GM12878 (cell line): ENCODE data around the gene PRKN. TPM values are rescaled to one million over a fixed set of nuclear protein-coding genes. Genes with fewer than 3 reads are reported as not detected.

ENCODE experiments used
- ATAC-seq: fragments of 200-7000 bp; cut with Tn5 transposase; 3 replicates; pipeline ENCODE4 v1.9.1; 2020; ENCODE audit warnings: mild to moderate bottlenecking, moderate library complexity
- BruUV-seq: library from RNA; stranded (reverse); fragments of 400-500 nt; replicated peaks from 2 replicates; lab custom pipeline; 2021; lab: Mats Ljungman, UMichigan
- CTCF ChIA-PET: fragments of 300-600 bp; sonication (Branson Sonifier 250); formaldehyde crosslinking; extraction: SDS; loops from one replicate; lab custom pipeline; 2021; ENCODE audit warnings: inconsistent platforms; lab: Yijun Ruan, JAX
- POLR2A ChIA-PET: fragments of 350-600 bp; formaldehyde crosslinking; extraction: SDS; loops from one replicate; lab custom pipeline; 2021; ENCODE audit warnings: inconsistent platforms; lab: Charles Lee
- RAD21 ChIA-PET: fragments of 300-600 bp; sonication (Branson Sonifier 250); formaldehyde crosslinking; loops from one replicate; lab custom pipeline; 2023; ENCODE audit warnings: antibody characterized with exemption; ENCODE audit not compliant: unreplicated experiment; lab: Charles Lee
- SMC1A ChIA-PET: fragments of 300-600 bp; sonication (Branson Sonifier 250); formaldehyde crosslinking; loops from one replicate; lab custom pipeline; 2023; ENCODE audit not compliant: unreplicated experiment, uncharacterized antibody; lab: Charles Lee
- DNase-seq: peaks from one replicate; pipeline ENCODE4 v3.0.0-alpha.2; 2011; ENCODE audit warnings: low read depth, low spot score
- FAIRE-seq: peaks from 3 replicates; lab custom pipeline; 2011; peaks lifted over from hg19 to GRCh38; lab: Jason Lieb, UNC
- H2AFZ ChIP-seq: 2 replicates; pipeline ENCODE4 v1.6.0; 2011; ENCODE audit warnings: low read depth, low read length, control low read depth; ENCODE audit not compliant: control insufficient read depth
- H3K27ac ChIP-seq: 2 replicates; pipeline ENCODE4 v1.5.1; 2011; ENCODE audit warnings: control low read depth; ENCODE audit not compliant: control insufficient read depth, insufficient read depth
- H3K27me3 ChIP-seq, 2 experiments: replicated peaks in 1 of 2; 2 replicates each; pipeline versions ENCODE4 v1.6.0 to v1.6.1; 2011; ENCODE audit warnings: low read length in 1 of 2; ENCODE audit not compliant: control insufficient read depth in 2 of 2, insufficient read depth in 2 of 2
- H3K36me3 ChIP-seq, 2 experiments: 2 replicates each; pipeline ENCODE4 v1.5.1; 2011; ENCODE audit warnings: low read length in 1 of 2; ENCODE audit not compliant: control insufficient read depth in 2 of 2, insufficient read depth in 2 of 2
- H3K4me1 ChIP-seq: 2 replicates; pipeline ENCODE4 v1.6.1; 2011; ENCODE audit warnings: mild to moderate bottlenecking, low read length, moderate library complexity, mixed read lengths; ENCODE audit not compliant: control insufficient read depth, insufficient read depth
- H3K4me2 ChIP-seq: 2 replicates; pipeline ENCODE4 v1.6.0; 2011; ENCODE audit warnings: control low read depth; ENCODE audit not compliant: control insufficient read depth, insufficient read depth
- H3K4me3 ChIP-seq: fragments of 200-600 bp; sonication (generic); 2 replicates; pipeline ENCODE4 v1.5.1; 2016
- H3K79me2 ChIP-seq: 2 replicates; pipeline ENCODE4 v1.6.0; 2011; ENCODE audit warnings: low read length; ENCODE audit not compliant: control insufficient read depth, insufficient read depth
- H3K9ac ChIP-seq: 2 replicates; pipeline ENCODE4 v1.8.0; 2011; ENCODE audit warnings: low read length, control low read depth, mixed read lengths; ENCODE audit not compliant: control insufficient read depth, insufficient read depth
- H3K9me3 ChIP-seq: replicated peaks from 3 replicates; pipeline ENCODE4 v1.5.1; 2011; ENCODE audit warnings: mild to moderate bottlenecking, low read length; ENCODE audit not compliant: control insufficient read depth, insufficient read depth
- H4K20me1 ChIP-seq: 2 replicates; pipeline ENCODE4 v1.6.0; 2011; ENCODE audit not compliant: control insufficient read depth, insufficient read depth
- CEBPB ChIP-seq, 2 experiments: fragments of 150-350 bp in 1 of 2; IDR thresholded peaks; 2 replicates each; pipeline ENCODE4 v1.6.1; 2012 to 2014; ENCODE audit warnings: low read depth in 2 of 2, low read length in 2 of 2, borderline replicate concordance in 1 of 2, inconsistent platforms in 1 of 2
- CEBPZ ChIP-seq: fragments of 150-350 bp; IDR thresholded peaks from 2 replicates; pipeline ENCODE4 v1.6.1; 2016; ENCODE audit warnings: low read depth, low read length
- CHD4 ChIP-seq: fragments of 200-600 bp; sonication (generic); IDR thresholded peaks from 2 replicates; pipeline ENCODE4 v1.6.1; 2016; ENCODE audit warnings: mild to moderate bottlenecking
- EZH2 ChIP-seq: IDR thresholded peaks from 2 replicates; pipeline ENCODE4 v1.6.1; 2012; ENCODE audit warnings: low read depth, mild to moderate bottlenecking, control low read depth, inconsistent platforms, low read length, borderline replicate concordance; ENCODE audit not compliant: control insufficient read depth
- LARP7 ChIP-seq: fragments of 450-650 bp; IDR thresholded peaks from 2 replicates; pipeline ENCODE4 v1.6.1; 2017; ENCODE audit warnings: mild to moderate bottlenecking
- MTA2 ChIP-seq: fragments of 450-650 bp; IDR thresholded peaks from 2 replicates; pipeline ENCODE4 v1.6.1; 2016; ENCODE audit warnings: low read depth, mild to moderate bottlenecking, moderate library complexity
- PAX5 ChIP-seq: IDR thresholded peaks from 2 replicates; pipeline ENCODE4 v1.6.1; 2011; ENCODE audit warnings: low read depth, low read length, borderline replicate concordance
- PKNOX1 ChIP-seq: fragments of 450-650 bp; IDR thresholded peaks from 2 replicates; pipeline ENCODE4 v1.6.1; 2016; ENCODE audit warnings: mild to moderate bottlenecking
- SKIL ChIP-seq: fragments of 450-650 bp; IDR thresholded peaks from 2 replicates; pipeline ENCODE4 v1.6.1; 2017; ENCODE audit warnings: mild to moderate bottlenecking, low read depth, inconsistent platforms; ENCODE audit not compliant: poor library complexity, severe bottlenecking
- SREBF2 ChIP-seq: IDR thresholded peaks from 2 replicates; pipeline ENCODE4 v1.6.1; 2012; ENCODE audit warnings: mild to moderate bottlenecking, low read length
- TAF1 ChIP-seq: IDR thresholded peaks from 2 replicates; pipeline ENCODE4 v1.6.1; 2011; ENCODE audit warnings: mild to moderate bottlenecking, low read depth, low read length, borderline replicate concordance
- TARDBP ChIP-seq: IDR thresholded peaks from 2 replicates; pipeline ENCODE4 v1.6.1; 2016; ENCODE audit warnings: borderline replicate concordance
- ZBTB4 ChIP-seq: fragments of 450-650 bp; formaldehyde crosslinking; IDR thresholded peaks from 2 replicates; pipeline ENCODE4 v1.4.0; 2022; ENCODE audit warnings: mild to moderate bottlenecking, moderate library complexity
- ZNF274 ChIP-seq: IDR thresholded peaks from one replicate; pipeline ENCODE4 v1.8.0; 2011; ENCODE audit not compliant: insufficient read length, insufficient read depth
- WGBS: methylation state at CpG from one replicate; pipeline ENCODE4 v1.1.6; 2016; ENCODE audit warnings: low lambda C conversion rate; ENCODE audit not compliant: insufficient replicate concordance, insufficient coverage; ENCODE audit errors: missing lambda C conversion rate; 5-methylcytosine and 5-hydroxymethylcytosine counted together
- in situ Hi-C: fragments of 300-500 bp; cut with MboI; formaldehyde crosslinking; loops from 9 replicates; pipeline ENCODE4 v1.14.3; 2018; ENCODE audit warnings: mixed read lengths
- intact Hi-C: fragments of 100-400 bp; cut with micrococcal nuclease; formaldehyde crosslinking; loops from one replicate; pipeline ENCODE4 v1.14.2; 2022; ENCODE audit not compliant: unreplicated experiment
- polyA plus RNA-seq, 11 experiments: library from polyadenylated mRNA; depleted of rRNA in 4 of 11; unstranded in 6 of 11; stranded (reverse) in 5 of 11; fragments of >200 nt; fragmentation: Nextera tagmentation in 4 of 11; fragmentation: Illumina TruSeq in 1 of 11; extraction: Ambion mirVana in 4 of 11; extraction: Trizol in 1 of 11; gene quantifications; 1 replicate in 1 of 11; 2 replicates in 10 of 11; pipeline versions ENCODE4 v1.2.1 to v1.2.3, GENCODE V29; 2011 to 2016; ENCODE audit warnings: inconsistent platforms in 2 of 11, missing spikeins in 2 of 11, low read depth in 1 of 11
- total RNA-seq, 4 experiments: library from RNA; depleted of rRNA in 3 of 4; stranded (reverse); fragments of >200 nt in 3 of 4; fragmentation: Illumina TruSeq in 1 of 4; extraction: Trizol in 1 of 4; gene quantifications; 2 replicates each; pipeline versions ENCODE4 v1.2.1 to v1.2.3, GENCODE V29; 2013 to 2021

The PRKN gene
- total and polyA plus RNA-seq, 10 of the 15 experiments (the other 5 are each of a cell fraction or from before 2014, with no cell fraction given): 0.06 to 0.09 TPM; not detected in 8

- no peak overlapping the region for H3K9ac ChIP-seq
- no peaks in the 10 kb centered on the region for H3K27me3 ChIP-seq
- no peak overlapping the region for H3K4me3 ChIP-seq
- CTCF ChIA-PET: no interaction called here
- no peaks in the 10 kb centered on the region for H4K20me1 ChIP-seq
- no peaks in the 10 kb centered on the region for H3K79me2 ChIP-seq
- WGBS: 5% methylated on average over 1 of the region's 1 CpG
- H3K36me3 ChIP-seq: no peaks in the 10 kb centered on the region
- no peak for ATAC-seq
- H2AFZ ChIP-seq: no peak overlapping the region
- BruUV-seq: no TSS peak
- in situ Hi-C loops (no loop called here), intact Hi-C loops (no loop called here)
- no peak for TF ChIP-seq SREBF2
- no peak for TF ChIP-seq PAX5
- TF ChIP-seq TARDBP: no peak
- TF ChIP-seq PKNOX1: no peak
- TF ChIP-seq SKIL: no peak
- TF ChIP-seq CEBPZ: no peak
- no peak for TF ChIP-seq MTA2
- no peak for TF ChIP-seq CHD4
- no peak for TF ChIP-seq EZH2
- TF ChIP-seq TAF1: no peak
- no peak for TF ChIP-seq ZNF274
- no peak for TF ChIP-seq LARP7
- no peak for TF ChIP-seq CEBPB (IDR thresholded peaks at IDR 0.05; ENCODE audit: borderline replicate concordance in 1 of 2, low read depth in 2 of 2, low read length in 2 of 2)
- no peak for TF ChIP-seq ZBTB4
- no peaks in the 10 kb centered on the region for H3K4me1 ChIP-seq
- POLR2A ChIA-PET: no interaction called here
- DNase-seq: no peak
- H3K9me3 ChIP-seq: no peaks in the 10 kb centered on the region
- H3K4me2 ChIP-seq: no peak overlapping the region
- H3K27ac ChIP-seq: no peak overlapping the region
- SMC1A ChIA-PET: no interaction called here
- RAD21 ChIA-PET: no interaction called here
- no peak for FAIRE-seq
Measured at GRCh38 chr6:162244031-162244430, 483.5 kb downstream of the PRKN start.
